HG03108 (cell line): ENCODE data around the gene CDH13.

Experiments
- ATAC-seq: cut with Tn5 transposase; IDR thresholded peaks from one replicate; pipeline ENCODE4 v1.9.1; 2021; ENCODE audit warnings: moderate library complexity; ENCODE audit not compliant: unreplicated experiment

Gene CDH13

DNA sequence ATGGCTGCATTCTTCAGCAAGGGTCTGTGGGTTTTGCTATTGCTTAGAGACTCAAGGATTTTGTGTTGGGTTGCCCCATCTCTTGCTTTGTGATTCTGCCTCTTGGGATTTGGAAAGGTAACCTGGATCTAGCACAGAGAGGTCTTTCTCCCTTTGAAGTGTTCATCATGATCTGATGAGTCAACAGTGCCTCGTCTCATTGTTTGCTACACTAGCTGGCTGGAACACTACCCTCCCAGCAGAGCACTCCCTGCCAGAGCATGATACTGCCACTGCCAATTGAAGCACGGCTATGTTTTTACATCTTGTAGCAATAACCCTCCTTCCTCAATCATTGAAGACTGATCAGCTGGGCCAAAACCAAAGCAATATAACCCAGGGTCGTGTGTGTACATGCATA lies 361.0 kb downstream of the CDH13 start:
- no peak for ATAC-seq

DNA sequence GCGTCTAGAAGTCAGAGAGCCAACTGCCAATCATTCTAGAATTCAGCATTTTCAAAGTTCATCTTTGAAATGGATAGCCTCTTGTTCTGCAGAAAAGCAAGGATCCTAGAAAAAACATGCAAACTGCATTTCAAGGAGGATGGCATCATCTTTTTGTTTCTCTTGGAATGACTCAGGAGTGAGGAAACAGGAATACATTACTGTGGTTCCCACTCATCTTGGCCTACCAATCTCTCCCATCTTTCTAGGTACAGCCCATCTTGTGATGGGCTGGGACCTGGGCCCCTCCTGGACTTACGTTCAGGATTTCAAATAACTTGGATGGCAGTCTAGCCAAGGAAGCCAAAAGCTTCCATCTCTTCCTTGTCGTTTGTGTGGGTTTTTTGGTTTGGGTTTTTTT lies 363.4 kb downstream of the CDH13 start:
- ATAC-seq, result no peak

DNA sequence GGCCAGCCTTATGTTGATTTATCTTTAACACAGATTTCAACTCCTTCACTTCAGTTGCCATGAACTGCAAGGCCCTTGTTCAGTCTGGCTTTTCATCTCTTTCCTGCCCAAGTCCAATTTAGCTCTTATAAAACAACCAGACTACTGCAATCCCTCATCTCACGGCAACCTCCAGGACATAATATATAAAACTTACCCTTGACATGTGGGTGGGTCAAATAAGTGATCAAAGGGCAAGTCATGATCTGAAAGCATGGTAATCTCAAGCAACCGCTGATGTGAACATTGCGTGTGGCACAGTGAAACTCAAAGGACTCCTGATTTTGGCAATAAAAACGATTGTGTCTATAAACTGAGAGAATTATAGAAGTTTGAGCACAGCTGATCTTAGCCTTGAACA lies 364.6 kb downstream of the CDH13 start:
- ATAC-seq, result no peak

DNA sequence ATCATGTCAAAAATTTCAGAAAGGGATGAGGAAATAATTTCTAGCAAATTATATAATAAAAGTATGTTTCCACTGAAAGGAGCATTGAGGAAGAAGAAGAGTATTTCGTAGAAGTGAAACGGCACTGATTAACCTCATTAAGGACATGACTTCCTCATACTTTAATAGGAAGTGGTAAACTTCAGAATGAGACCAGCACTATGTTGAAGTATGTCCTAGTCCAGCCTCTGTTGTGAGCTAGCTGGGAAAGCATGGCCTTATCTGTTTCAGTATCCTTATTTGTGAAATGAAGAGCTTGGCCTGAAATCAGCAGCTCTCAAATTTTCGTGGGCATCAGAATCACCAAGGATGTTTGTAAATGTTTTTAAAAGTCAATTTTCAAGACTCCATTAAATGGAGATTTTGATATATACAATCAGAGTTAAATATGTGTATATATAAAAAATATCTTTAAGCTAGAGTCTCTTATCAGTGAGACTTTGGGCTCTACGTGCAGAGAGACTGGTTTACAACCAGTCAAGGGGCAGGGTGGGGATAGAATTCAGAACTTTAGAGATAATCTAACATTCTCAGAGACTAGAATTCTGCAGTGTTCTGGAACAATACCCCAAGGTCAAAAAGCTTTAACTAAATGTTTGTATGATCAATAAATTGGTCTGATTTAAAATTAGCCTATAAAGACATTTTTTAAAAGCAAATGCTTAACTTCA lies 365.4 kb downstream of the CDH13 start:
- ATAC-seq, result no peak

DNA sequence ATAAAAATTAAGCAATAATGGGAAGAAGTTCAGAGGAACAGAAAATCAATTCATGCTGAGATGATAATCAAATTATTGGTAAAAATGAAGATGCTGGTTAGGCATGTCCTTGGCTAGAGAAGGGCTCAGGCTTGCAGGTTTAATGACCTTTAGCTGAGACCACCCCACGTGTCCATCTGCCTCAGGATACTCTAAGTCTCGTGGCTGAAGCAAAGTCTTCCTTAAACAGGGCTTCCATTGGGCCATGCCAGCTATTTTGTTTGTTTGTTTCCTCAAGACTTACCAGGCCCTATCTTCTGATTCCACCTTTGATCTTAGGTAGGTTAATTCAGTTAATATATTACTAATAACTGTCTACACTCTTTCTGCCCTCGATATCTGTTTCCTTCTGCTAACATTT lies 366.0 kb downstream of the CDH13 start:
- no peak for ATAC-seq

DNA sequence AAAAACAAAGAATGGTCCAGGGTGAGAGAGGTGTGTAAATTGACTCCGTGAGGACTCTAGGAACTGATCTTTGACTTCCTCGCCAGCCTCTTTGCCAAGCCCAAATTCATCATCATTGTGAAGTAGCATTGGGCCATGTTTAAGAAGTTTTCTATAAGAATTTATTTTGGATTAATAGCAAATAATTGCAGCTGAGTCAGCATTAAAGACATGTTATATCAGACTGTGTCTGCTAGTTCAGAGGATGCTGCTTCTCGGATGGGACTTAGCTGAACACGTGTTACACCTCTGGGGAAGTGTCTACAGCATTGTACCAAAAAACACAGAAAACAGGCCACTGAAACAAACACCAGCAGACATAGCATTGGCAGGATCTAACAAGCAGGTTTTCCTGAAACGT lies 366.6 kb downstream of the CDH13 start:
- no peak for ATAC-seq

DNA sequence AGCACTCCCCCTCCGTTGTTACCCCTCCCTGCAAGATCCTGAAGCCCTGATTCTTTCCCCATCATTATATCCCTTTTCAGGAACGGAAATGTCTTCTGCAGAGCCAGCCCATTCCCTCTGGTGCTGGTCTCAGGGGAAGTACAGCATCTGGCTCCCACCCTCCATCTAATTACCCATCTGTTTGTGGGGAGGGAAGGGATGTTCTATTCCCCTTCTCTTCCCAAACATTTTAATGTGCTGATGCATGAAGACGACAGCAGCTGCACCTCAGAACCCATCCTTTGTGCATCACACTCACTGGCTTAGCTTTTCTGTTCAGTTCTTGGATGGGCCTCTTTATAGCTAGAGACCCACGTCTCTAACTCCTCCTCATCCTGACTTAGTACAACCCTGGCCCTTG lies 367.2 kb downstream of the CDH13 start:
- no peak for ATAC-seq

DNA sequence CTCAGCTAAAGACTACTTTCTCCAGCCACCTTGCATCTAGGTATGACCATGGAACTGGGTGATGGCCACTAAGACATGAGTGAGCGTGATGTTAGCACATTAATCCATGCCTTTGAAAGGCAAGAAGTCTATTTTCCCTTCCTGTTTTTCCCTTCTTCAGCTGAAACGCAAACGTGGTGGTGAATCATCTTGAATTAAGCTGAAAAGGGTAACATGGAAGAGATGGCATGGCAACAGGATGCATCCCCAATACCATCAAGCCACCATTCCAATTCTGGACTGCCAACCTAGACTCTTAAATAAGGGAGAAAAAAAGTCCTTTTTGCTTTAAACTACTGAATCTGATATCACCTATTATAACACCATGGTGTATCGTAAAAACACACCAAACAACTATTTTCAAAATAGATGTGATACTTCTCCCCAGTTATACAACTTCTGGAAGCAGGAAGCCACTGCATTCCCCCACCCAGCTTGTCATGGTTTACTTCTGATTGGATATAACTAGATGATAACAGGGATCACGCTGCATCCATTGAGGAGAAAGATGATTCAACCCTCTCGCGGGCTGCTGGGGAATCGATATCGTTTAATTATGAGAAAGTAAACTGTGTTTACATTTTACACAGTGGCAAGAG lies 368.6 kb downstream of the CDH13 start:
- no peak for ATAC-seq

DNA sequence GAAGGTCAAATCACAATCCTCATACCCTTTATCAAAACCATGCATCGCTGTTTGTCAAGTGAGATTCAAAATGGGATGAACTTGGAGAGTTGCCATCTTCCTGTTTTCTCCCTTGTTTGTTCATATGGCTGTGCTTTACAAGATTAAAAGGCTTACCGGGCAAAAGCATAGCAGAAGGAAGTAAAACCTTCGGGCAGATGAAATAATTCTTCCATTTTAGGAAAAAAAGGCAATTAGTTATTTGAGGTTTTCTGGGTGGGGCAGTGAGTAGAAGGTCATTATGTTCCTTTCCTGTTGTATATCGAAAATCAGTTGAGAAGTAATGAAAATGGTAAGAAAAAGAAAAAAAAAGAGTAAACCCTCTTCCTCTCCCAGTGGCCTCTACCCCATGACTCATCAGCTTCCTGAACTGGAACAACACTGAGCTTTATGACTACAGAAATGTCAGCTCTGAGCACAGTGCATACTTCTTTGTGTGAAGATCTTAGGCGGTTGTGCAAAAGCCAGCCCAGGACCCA lies 369.2 kb downstream of the CDH13 start:
- no peak for ATAC-seq

DNA sequence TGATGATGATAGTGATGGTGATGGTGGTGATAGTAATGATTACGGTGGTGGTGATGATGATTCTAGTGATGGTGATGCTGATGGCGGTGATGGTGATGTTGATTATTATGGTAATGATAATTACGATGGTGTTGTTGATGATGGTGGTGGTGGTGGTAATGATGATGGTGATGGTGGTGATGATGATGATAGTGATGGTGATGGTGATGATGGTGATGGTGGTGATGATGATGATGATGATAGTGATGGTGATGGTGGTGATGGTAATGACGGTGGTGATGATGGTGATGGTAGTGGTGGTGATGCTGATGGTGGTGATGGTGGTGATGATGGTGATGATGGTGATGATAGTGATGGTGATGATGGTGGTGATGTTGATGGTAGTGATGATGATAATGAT lies 370.0 kb downstream of the CDH13 start:
- ATAC-seq, result no peak

DNA sequence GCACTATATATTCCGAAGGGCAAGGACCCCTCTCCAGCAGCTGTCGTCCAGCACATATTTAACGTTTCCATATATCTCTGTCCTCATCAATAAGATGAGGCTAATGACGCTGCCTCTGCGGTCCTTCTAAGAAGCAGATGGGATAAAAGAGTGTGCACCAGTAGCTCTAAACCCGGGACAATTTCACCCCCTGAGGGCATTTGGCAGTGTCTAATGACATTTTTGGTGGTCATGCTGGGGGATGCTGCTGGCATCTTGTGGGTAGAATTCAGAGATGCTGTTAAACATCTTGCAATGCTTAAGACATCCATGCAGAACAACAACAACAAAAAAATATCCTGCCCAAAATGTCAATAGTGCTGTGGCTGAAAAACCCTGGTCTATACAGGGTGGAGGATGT lies 372.9 kb downstream of the CDH13 start:
- ATAC-seq, result no peak

DNA sequence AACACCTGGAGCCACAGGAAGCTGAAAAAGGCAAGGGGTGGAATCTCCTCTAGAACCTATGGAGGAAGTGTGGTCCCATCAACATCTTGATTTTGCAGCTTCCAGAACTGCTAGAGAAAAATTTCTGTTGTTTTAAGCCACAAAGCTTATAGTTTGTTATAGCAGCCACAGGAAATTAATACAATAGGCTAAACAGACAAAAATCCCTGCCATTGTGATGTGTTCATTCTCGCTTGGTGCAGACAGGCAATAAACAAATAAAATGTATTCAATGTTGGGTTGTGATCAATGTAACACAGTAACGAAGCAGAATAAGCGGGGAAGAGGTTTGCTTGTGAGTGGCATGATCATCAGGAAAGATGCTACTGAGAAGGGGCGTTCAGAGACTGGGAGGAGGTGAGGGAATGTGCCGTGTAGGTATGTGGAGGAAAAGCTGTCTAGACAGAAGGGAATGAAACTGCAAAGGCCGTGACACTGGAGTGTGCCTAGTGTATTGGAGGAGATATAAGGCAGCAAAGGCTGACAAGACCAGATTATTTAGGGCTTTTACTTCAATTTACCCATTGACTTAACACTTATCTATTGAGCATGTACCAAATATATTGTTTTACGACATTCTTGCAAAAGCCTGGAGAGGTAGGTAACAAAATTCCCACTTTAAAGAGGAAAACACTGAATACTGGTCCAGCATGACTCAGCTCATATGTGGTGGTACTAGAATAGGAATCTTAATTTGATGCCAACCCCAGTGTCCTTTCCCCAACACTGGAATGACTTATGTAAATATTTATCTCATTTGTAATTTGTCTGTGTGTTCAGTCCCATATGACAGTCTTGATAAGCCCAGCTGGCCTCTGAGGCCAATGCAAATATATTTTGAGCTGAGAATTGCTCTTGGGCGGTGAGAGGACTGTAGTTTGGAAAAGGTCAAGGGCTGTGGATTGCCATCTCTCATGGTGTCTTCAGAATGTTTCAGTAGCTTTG lies 375.9 kb downstream of the CDH13 start:
- ATAC-seq, result no peak

DNA sequence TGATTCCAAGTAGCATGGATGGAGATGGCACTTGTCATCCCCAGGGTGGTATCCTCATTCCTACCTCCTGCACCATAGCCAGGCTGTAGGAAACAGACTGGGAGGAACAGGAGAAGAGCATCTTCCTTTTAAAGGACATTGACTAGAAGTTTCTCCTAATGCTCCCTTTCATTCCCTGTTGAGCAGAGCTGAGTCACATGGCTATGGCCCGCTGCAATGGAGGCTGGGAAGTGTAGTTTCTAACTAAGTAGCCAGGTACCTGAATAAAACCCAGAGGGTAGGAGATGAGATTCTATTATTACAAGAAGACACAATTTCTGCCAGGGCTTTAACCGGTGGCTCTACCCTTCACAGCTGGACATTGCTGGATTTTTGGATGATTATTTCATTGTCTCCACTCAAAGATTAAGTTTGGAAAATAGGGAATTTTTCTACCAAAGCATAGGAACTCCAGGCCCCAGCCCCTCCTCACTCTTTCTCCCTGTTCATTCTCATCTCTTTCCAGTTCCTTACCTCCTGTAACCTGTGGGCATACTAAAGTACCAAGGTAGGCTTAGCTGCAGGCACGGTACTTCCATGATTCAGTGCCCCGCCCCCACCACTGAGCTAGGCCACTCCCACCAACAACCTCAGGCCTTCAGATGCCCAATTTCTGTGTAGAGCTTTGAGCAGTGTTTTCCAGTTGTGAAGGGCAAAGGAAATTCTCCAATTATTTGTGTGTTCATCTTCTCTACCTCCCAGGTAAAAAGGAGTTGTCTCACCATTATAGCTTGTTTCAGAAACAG lies 378.3 kb downstream of the CDH13 start:
- ATAC-seq, result no peak

DNA sequence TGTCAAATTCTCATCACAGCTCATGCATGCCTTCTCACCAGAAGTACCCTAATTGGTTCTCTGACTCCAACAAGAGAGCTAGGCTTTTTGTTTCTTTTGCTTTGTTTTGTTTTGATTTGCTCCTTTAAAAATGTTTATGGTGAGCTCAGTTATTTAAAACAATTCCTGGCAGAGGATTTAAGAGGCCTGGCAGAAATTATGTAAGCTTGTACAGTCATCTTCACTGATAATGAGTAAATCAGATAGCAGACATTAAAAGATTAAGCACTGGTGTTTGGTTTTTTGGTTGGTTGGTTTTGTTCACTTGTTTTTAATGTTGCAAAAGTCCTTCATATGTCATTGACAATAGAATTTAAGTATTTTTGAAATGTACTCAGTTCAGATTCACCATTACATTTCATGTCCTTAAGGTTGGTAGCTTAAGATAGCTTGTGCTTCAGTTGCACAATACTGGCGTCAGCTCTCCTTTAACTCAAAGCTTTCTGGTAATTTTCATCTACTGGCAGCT lies 378.9 kb downstream of the CDH13 start:
- no peak for ATAC-seq

DNA sequence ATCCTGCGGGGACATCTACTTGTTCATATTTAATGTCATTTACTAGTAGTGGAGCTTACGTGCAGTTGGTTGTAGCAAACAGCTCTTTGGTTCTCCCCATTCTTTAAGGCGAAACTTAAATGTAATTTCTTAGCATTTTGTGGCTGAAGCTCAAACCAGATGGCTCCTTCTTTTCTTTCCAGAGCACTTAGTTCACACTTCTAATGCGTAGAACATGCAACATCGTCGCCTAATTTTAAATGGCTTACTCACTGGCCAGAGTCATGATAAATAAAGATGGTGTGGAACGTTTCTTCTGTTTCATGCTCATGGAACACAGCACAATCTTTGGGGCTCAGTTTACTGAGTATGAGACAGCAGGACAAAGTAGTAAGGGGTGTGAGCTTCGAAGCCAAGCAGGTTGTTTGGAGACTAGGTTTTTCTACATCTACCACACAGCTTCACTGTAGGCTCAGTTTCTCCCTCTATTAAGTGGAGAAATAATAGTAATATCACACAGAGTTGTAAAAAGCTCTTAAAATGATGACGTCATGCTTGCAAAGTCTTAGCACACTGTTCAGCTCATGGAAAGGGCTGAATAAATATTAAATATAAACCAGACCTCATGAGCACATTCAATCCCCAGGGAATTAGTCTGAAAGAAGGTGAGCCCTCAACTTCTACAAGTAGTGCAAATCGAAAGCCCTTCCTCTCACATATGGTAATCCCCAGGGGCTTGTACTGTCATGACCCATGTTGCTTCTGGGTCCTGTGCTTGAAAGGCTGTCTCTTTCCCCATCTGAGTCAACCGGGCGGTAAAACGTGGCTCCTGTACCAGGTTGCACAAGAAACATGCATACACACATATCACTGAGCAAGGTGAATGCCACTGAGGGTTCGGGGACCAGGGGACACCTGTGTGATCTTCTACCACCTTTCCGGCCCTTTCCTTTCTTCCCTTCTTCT lies 384.3 kb downstream of the CDH13 start:
- no peak for ATAC-seq

DNA sequence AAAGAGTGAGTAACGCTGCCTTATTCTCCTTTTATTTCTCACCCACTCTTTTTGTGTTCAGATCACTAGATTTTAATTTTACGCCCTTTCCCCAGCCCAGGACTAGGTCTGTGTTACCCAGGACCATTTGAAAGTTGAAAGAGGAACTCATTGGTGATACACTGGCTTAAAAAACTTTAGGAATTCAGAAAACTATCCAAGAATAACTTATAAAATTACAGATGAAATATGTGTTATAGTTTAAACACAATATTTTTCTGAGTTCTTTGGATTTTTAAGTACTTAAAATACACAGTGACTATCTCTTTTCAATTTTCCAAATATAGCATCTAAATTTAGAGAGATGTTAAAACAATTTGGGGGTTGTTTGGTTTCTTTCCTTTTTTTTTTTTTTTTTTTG lies 385.2 kb downstream of the CDH13 start:
- ATAC-seq, result no peak

DNA sequence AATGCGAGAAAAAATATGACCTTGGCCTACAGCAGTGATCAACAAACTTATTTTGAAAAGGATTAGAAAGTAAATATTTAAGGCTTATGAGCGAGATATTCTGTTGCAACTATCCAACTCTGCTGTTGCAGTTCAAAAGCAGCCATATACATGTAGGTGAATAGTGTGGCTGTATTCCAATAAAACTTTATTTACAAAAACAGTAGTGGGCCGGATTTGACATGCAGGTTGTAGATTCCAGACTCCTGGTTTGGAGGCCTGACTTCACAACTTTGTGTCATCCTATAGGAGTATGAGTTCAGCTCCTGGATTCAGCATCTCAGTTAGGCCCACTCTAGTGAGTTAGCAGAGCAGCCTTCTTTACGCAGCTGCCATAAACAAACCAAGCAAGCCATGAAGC lies 386.3 kb downstream of the CDH13 start:
- ATAC-seq, result no peak

DNA sequence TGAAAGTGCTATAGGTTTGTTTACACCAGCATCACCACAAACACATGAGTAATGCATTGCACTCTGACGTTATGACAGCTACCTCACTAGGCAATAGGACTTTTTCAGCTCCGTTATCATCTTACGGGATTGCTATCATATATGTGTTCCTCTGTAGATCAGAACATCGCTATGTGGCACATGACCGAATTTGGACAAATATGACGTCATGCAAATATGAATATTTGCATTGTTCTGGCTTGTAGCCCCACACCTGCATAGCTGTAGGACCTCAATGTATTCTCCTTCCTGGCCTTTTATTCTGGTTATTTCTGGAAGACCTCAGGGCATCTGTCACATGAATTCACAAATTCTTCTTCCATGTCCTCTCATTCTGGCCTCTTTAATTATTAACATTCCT lies 393.2 kb downstream of the CDH13 start:
- no peak for ATAC-seq

DNA sequence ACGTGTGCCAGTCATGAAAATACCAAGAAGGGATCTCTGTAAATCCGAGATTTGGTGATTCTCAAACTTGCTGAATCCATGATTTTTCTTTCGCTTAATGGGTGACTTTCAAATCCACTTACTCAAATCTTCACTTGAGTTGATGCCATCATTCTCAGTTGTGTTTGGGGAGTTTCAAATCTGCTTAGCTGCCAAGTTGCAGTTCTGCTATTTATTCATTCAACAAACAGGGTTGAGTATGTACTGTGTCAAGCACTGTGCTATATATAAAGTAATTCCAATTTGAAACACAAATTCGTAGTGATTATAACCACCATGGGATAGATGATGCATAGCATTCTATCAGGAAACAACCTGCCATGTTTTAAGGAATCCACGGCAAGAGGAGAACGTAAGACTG lies 394.3 kb downstream of the CDH13 start:
- no peak for ATAC-seq
